ENCODE data around the gene PARD3B. TPM values are rescaled to one million over a fixed set of nuclear protein-coding genes. Genes with fewer than 3 reads are reported as not detected.

PARD3B gene
- total and polyA plus RNA-seq, 2 donors (not counting 1 experiment from before 2014, with no cell fraction given), result 7.4 to 20.6 TPM

GRCh38 chr2:205448189-205448588 is 902.9 kb downstream of the PARD3B start:
- Histone ChIP-seq H2AFZ (ENCODE audit: low read length) (no peak overlapping the region), H3K79me2 (ENCODE audit: control insufficient read depth, insufficient read depth, low read length) (no peaks in the 10 kb centered on the region), H3K4me2 (ENCODE audit: extremely low read depth, insufficient read depth, low read length) (no peak overlapping the region), H3K4me3 (replicated peaks in 1 of 4; ENCODE audit: control extremely low read depth in 1 of 4, insufficient read depth in 1 of 4, low read depth in 3 of 4, low read length in 4 of 4) (no peak overlapping the region), H3K9me3 (ENCODE audit: control insufficient read depth, insufficient read depth, low read depth, low read length) (no peaks in the 10 kb centered on the region), H3K36me3 (ENCODE audit: control insufficient read depth, insufficient read depth, low read length) (no peaks in the 10 kb centered on the region), H3K9ac (ENCODE audit: insufficient read depth, low read length) (no peak overlapping the region), H3K27me3 (ENCODE audit: control insufficient read depth, insufficient read depth, low read length) (no peaks in the 10 kb centered on the region), H3K27ac (ENCODE audit: insufficient read depth, low read length) (no peak overlapping the region), H3K4me1 (ENCODE audit: control insufficient read depth, extremely low read depth, insufficient read depth, low read length) (no peaks in the 10 kb centered on the region), H4K20me1 (ENCODE audit: control insufficient read depth, extremely low read depth, insufficient read depth, low read length) (no peaks in the 10 kb centered on the region)
- TF ChIP-seq EZH2 (IDR thresholded peaks at IDR 0.05; ENCODE audit: low read length, missing control alignments), result no peak
- TF ChIP-seq, protein P1, sequence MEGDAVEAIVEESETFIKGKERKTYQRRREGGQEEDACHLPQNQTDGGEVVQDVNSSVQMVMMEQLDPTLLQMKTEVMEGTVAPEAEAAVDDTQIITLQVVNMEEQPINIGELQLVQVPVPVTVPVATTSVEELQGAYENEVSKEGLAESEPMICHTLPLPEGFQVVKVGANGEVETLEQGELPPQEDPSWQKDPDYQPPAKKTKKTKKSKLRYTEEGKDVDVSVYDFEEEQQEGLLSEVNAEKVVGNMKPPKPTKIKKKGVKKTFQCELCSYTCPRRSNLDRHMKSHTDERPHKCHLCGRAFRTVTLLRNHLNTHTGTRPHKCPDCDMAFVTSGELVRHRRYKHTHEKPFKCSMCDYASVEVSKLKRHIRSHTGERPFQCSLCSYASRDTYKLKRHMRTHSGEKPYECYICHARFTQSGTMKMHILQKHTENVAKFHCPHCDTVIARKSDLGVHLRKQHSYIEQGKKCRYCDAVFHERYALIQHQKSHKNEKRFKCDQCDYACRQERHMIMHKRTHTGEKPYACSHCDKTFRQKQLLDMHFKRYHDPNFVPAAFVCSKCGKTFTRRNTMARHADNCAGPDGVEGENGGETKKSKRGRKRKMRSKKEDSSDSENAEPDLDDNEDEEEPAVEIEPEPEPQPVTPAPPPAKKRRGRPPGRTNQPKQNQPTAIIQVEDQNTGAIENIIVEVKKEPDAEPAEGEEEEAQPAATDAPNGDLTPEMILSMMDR (conservative IDR thresholded peaks at IDR 0.05 in 1 of 2, IDR thresholded peaks at IDR 0.05 in 1 of 2; ENCODE audit: low read depth in 1 of 2, low read length in 2 of 2), result no peak
- no peak for DNase-seq (ENCODE audit: low read depth in 2 of 2)

GRCh38 chr2:205451901-205452512 is 906.7 kb downstream of the PARD3B start:
- H3K9me3 ChIP-seq (ENCODE audit: control insufficient read depth, insufficient read depth, low read depth, low read length), result no peaks in the 10 kb centered on the region
- H2AFZ ChIP-seq (ENCODE audit: low read length), result no peak overlapping the region
- no peak for DNase-seq (ENCODE audit: low read depth in 2 of 2)
- H3K27me3 ChIP-seq (ENCODE audit: control insufficient read depth, insufficient read depth, low read length), result no peaks in the 10 kb centered on the region
- H3K9ac ChIP-seq (ENCODE audit: insufficient read depth, low read length), result no peak overlapping the region
- no peaks in the 10 kb centered on the region for H3K36me3 ChIP-seq (ENCODE audit: control insufficient read depth, insufficient read depth, low read length)
- no peak overlapping the region for H3K4me3 ChIP-seq (replicated peaks in 1 of 4; ENCODE audit: control extremely low read depth in 1 of 4, insufficient read depth in 1 of 4, low read depth in 3 of 4, low read length in 4 of 4)
- no peaks in the 10 kb centered on the region for H3K4me1 ChIP-seq (ENCODE audit: control insufficient read depth, extremely low read depth, insufficient read depth, low read length)
- H3K4me2 ChIP-seq (ENCODE audit: extremely low read depth, insufficient read depth, low read length), result no peak overlapping the region
- H4K20me1 ChIP-seq (ENCODE audit: control insufficient read depth, extremely low read depth, insufficient read depth, low read length), result no peaks in the 10 kb centered on the region
- no peak overlapping the region for H3K27ac ChIP-seq (ENCODE audit: insufficient read depth, low read length)
- H3K79me2 ChIP-seq (ENCODE audit: control insufficient read depth, insufficient read depth, low read length), result no peaks in the 10 kb centered on the region
- TF ChIP-seq, protein P1 (conservative IDR thresholded peaks at IDR 0.05 in 1 of 2, IDR thresholded peaks at IDR 0.05 in 1 of 2; ENCODE audit: low read depth in 1 of 2, low read length in 2 of 2), result no peak
- TF ChIP-seq EZH2 (IDR thresholded peaks at IDR 0.05; ENCODE audit: low read length, missing control alignments), result no peak

DNA sequence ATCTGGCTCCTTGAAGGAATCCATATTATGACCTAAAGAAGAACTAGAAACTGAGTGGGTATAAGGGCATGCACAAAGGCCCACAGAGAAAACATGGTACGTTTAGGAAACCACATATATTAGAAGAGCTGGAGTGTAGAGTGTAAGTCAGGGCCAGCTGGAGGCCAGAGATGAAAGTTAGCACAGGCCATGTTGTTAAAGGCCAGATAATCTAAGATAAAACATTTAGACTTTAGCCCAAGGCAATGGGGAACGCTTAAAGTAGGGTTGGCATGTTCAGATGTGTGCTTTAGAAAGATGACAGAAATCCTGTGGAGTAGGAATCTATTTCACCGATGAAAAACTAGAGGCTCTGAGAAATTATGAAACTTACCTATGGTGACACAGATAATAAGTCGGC is 907.9 kb downstream of the PARD3B start:
- no peak overlapping the region for H3K4me2 ChIP-seq (ENCODE audit: extremely low read depth, insufficient read depth, low read length)
- no peaks in the 10 kb centered on the region for H3K79me2 ChIP-seq (ENCODE audit: control insufficient read depth, insufficient read depth, low read length)
- H3K27me3 ChIP-seq (ENCODE audit: control insufficient read depth, insufficient read depth, low read length), result no peaks in the 10 kb centered on the region
- H4K20me1 ChIP-seq (ENCODE audit: control insufficient read depth, extremely low read depth, insufficient read depth, low read length), result no peaks in the 10 kb centered on the region
- no peaks in the 10 kb centered on the region for H3K4me1 ChIP-seq (ENCODE audit: control insufficient read depth, extremely low read depth, insufficient read depth, low read length)
- TF ChIP-seq, protein P1 (conservative IDR thresholded peaks at IDR 0.05 in 1 of 2, IDR thresholded peaks at IDR 0.05 in 1 of 2; ENCODE audit: low read depth in 1 of 2, low read length in 2 of 2), result no peak
- no peak for TF ChIP-seq EZH2 (IDR thresholded peaks at IDR 0.05; ENCODE audit: low read length, missing control alignments)
- H3K36me3 ChIP-seq (ENCODE audit: control insufficient read depth, insufficient read depth, low read length), result no peaks in the 10 kb centered on the region
- no peak for DNase-seq (ENCODE audit: low read depth in 2 of 2)
- no peak overlapping the region for H3K27ac ChIP-seq (ENCODE audit: insufficient read depth, low read length)
- no peak overlapping the region for H3K4me3 ChIP-seq (replicated peaks in 1 of 4; ENCODE audit: control extremely low read depth in 1 of 4, insufficient read depth in 1 of 4, low read depth in 3 of 4, low read length in 4 of 4)
- no peaks in the 10 kb centered on the region for H3K9me3 ChIP-seq (ENCODE audit: control insufficient read depth, insufficient read depth, low read depth, low read length)
- no peak overlapping the region for H2AFZ ChIP-seq (ENCODE audit: low read length)
- H3K9ac ChIP-seq (ENCODE audit: insufficient read depth, low read length), result no peak overlapping the region

Measured in fibroblast of lung (primary cell).